ENCODE results near the gene MAP2.

MAP2 gene

GRCh38 chr2:209721497-209721896, 297.6 kb downstream of the MAP2 start:
- no peak for DNase-seq (ENCODE audit: low spot score)

- no peak for DNase-seq (ENCODE audit: low spot score)
Observed at GRCh38 chr2:209726311-209726710, 302.5 kb downstream of the MAP2 start.

- no peak for DNase-seq (ENCODE audit: low spot score)
Observed at GRCh38 chr2:209727077-209727476, 303.2 kb downstream of the MAP2 start.

GRCh38 chr2:209734805-209735204, 311.0 kb downstream of the MAP2 start:
- DNase-seq (ENCODE audit: low spot score) = no peak

GRCh38 chr2:209741953-209742352, 318.1 kb downstream of the MAP2 start:
- no peak for DNase-seq (ENCODE audit: low spot score)

- DNase-seq (ENCODE audit: low spot score) = no peak
Observed at GRCh38 chr2:209753020-209753419, 329.2 kb downstream of the MAP2 start.

- DNase-seq (ENCODE audit: low spot score) = no peak
Observed at GRCh38 chr2:209757163-209757562, 333.3 kb downstream of the MAP2 start.

- no peak for DNase-seq (ENCODE audit: low spot score)
Observed at GRCh38 chr2:209761566-209761965, 337.7 kb downstream of the MAP2 start.

GRCh38 chr2:209762563-209762962, 338.7 kb downstream of the MAP2 start:
- no peak for DNase-seq (ENCODE audit: low spot score)

- no peak for DNase-seq (ENCODE audit: low spot score)
Observed at GRCh38 chr2:209763106-209763505, 339.3 kb downstream of the MAP2 start.

- DNase-seq (ENCODE audit: low spot score) = no peak
Observed at GRCh38 chr2:209766613-209767012, 342.8 kb downstream of the MAP2 start.

GRCh38 chr2:209767316-209767715, 343.5 kb downstream of the MAP2 start:
- no peak for DNase-seq (ENCODE audit: low spot score)

- no peak for DNase-seq (ENCODE audit: low spot score)
Observed at GRCh38 chr2:209768557-209768956, 344.7 kb downstream of the MAP2 start.

- no peak for DNase-seq (ENCODE audit: low spot score)
Observed at GRCh38 chr2:209771474-209772289, 347.8 kb downstream of the MAP2 start, which contains the start of gene UNC80. UNC80 (plus strand) TSS chr2:209771832; CDS start chr2:209772073, 241 bp downstream.

- no peak for DNase-seq (ENCODE audit: low spot score)
Observed at GRCh38 chr2:209772290-209772685, 348.4 kb downstream of the MAP2 start.

- no peak for DNase-seq (ENCODE audit: low spot score)
Observed at GRCh38 chr2:209773377-209773776, 349.5 kb downstream of the MAP2 start.
